Chondrocyte (in vitro differentiated cells): Measurements from ENCODE around the gene SIRT4. TPM values are rescaled to one million over a fixed set of nuclear protein-coding genes. Genes with fewer than 3 reads are reported as not detected.

Experiments
- DNase-seq: peaks from one replicate; pipeline ENCODE4 v3.0.0; 2021; ENCODE audit warnings: mixed read lengths, low spot score
- H3K27ac Mint-ChIP-seq: one replicate; pipeline ENCODE4 v1.8.0; 2021; ENCODE audit warnings: mild to moderate bottlenecking, moderate library complexity, mixed read lengths; ENCODE audit not compliant: unreplicated experiment
- H3K27me3 Mint-ChIP-seq: 2 replicates; pipeline ENCODE4 v1.8.0; 2021; ENCODE audit warnings: low read depth, mixed read lengths
- H3K36me3 Mint-ChIP-seq: 2 replicates; pipeline ENCODE4 v1.8.0; 2021; ENCODE audit warnings: low read depth, mixed read lengths
- H3K4me1 Mint-ChIP-seq: 2 replicates; pipeline ENCODE4 v1.8.0; 2021; ENCODE audit warnings: low read depth, mild to moderate bottlenecking, mixed read lengths
- H3K4me3 Mint-ChIP-seq: one replicate; pipeline ENCODE4 v1.8.0; 2021; ENCODE audit warnings: mild to moderate bottlenecking, moderate library complexity, mixed read lengths; ENCODE audit not compliant: unreplicated experiment
- H3K9me3 Mint-ChIP-seq: 2 replicates; pipeline ENCODE4 v1.8.0; 2021; ENCODE audit warnings: low read depth, mixed read lengths
- total RNA-seq: library from RNA; stranded (reverse); gene quantifications from 3 replicates; pipeline ENCODE4 v1.2.1, GENCODE V29; 2021
- TF ChIP-seq, protein P1 (sequence below): fragments of 200-600 bp; sonication (generic); IDR thresholded peaks from 2 replicates; pipeline ENCODE4 v1.5.0; 2021; ENCODE audit warnings: antibody characterized with exemption, mild to moderate bottlenecking, moderate library complexity

Gene SIRT4
- total RNA-seq, 1 donor from 2014 or later: 2.4 TPM

- Mint-ChIP-seq H3K36me3 (no peaks in the 10 kb centered on the region), H3K27me3 (peaks cover under 1% of the 10 kb centered on the region), H3K4me1 (no peaks in the 10 kb centered on the region), H3K9me3 (peaks cover under 1% of the 10 kb centered on the region), H3K4me3 (no peak overlapping the region), H3K27ac (no peak overlapping the region)
- no peak for DNase-seq
- TF ChIP-seq, protein P1, sequence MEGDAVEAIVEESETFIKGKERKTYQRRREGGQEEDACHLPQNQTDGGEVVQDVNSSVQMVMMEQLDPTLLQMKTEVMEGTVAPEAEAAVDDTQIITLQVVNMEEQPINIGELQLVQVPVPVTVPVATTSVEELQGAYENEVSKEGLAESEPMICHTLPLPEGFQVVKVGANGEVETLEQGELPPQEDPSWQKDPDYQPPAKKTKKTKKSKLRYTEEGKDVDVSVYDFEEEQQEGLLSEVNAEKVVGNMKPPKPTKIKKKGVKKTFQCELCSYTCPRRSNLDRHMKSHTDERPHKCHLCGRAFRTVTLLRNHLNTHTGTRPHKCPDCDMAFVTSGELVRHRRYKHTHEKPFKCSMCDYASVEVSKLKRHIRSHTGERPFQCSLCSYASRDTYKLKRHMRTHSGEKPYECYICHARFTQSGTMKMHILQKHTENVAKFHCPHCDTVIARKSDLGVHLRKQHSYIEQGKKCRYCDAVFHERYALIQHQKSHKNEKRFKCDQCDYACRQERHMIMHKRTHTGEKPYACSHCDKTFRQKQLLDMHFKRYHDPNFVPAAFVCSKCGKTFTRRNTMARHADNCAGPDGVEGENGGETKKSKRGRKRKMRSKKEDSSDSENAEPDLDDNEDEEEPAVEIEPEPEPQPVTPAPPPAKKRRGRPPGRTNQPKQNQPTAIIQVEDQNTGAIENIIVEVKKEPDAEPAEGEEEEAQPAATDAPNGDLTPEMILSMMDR: no peak
Measured at GRCh38 chr12:120343039-120343537, 41.0 kb downstream of the SIRT4 start.

GRCh38 chr12:120343692-120344091, 41.6 kb downstream of the SIRT4 start:
- Mint-ChIP-seq H3K36me3 (no peaks in the 10 kb centered on the region), H3K9me3 (no peaks in the 10 kb centered on the region), H3K27ac (no peak overlapping the region), H3K4me1 (no peaks in the 10 kb centered on the region), H3K27me3 (no peaks in the 10 kb centered on the region), H3K4me3 (no peak overlapping the region)
- TF ChIP-seq, protein P1: no peak
- no peak for DNase-seq

DNA sequence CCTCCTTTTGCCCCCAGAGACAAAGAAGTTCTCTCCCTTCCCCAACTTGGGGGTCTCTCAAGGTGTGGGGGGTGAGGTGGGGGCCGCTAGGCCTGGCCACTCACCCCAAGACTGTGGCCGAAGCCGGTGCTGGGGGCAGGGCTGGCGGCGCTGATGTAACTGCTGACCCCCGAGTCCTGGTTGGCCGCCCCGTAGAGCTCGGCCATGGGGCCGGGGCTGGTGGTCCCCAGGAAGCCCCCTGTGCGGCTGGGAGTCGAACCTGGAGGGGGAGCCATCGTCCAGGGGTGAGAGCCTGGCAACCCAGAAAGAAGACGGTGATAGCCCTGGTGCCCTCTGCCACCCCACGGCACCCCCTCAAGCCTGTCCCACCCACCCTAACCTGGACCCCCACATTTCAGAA, 43.9 kb downstream of the SIRT4 start:
- DNase-seq: no peak
- Mint-ChIP-seq H3K27me3 (no peaks in the 10 kb centered on the region), H3K4me3 (no peak overlapping the region), H3K27ac (no peak overlapping the region), H3K4me1 (peaks cover 4% of the 10 kb centered on the region), H3K36me3 (no peaks in the 10 kb centered on the region), H3K9me3 (no peaks in the 10 kb centered on the region)
- TF ChIP-seq, protein P1: no peak

DNA sequence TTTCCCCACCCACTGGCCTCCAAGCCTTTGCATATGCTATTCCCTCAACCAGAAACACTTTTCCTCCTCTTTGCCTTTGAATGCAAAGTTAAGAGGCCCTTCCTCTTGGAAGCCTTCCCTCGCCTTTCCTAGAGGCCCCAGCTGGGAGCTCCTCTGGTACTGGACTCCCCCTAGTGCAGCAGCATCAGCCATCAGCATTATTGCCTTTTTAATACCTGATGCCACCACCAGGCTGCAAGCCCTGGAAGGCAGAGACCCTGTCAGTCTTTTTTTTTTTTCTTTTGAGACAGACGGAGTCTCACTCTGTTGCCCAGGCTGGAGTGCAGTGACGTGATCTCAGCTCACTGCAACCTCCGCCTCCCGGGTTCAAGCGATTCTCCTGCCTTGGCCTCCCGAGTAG, 44.6 kb downstream of the SIRT4 start:
- no peak overlapping the region for H3K27ac Mint-ChIP-seq
- no peak for DNase-seq
- H3K36me3 Mint-ChIP-seq: no peaks in the 10 kb centered on the region
- H3K4me1 Mint-ChIP-seq: peaks cover 8% of the 10 kb centered on the region
- H3K4me3 Mint-ChIP-seq: no peak overlapping the region
- no peaks in the 10 kb centered on the region for H3K9me3 Mint-ChIP-seq
- H3K27me3 Mint-ChIP-seq: no peaks in the 10 kb centered on the region
- TF ChIP-seq, protein P1: peak; percentile 27

DNA sequence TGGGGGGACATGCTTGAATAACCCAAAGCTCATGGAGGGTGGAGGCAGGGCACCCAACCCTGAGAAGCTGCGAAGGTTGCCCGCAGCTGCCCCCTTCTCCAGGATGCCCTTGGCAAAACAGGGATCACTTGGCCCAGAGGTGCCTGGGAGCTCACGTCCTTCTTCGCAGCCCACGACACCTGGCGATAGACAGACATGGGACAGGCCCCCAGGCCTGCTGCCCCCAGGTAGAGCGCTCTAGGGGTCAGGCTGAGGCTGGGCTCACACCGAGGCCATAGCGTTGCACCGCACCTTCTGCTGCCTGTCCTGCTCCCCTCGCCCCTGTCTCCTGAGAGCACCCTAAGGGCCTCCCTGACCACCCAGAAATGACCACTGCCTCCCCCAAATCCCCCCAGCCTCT, 45.6 kb downstream of the SIRT4 start:
- Mint-ChIP-seq H3K4me3 (no peak overlapping the region), H3K4me1 (peaks cover 8% of the 10 kb centered on the region), H3K36me3 (no peaks in the 10 kb centered on the region), H3K27ac (no peak overlapping the region), H3K27me3 (no peaks in the 10 kb centered on the region), H3K9me3 (no peaks in the 10 kb centered on the region)
- TF ChIP-seq, protein P1: no peak
- no peak for DNase-seq
